HCT116 (cell line): ENCODE measurements around the gene CAPRIN1. TPM values are rescaled to one million over a fixed set of nuclear protein-coding genes. Genes with fewer than 3 reads are reported as not detected.

Source experiments
- ATAC-seq: fragments of 200-7000 bp; cut with Tn5 transposase; 2 replicates; pipeline ENCODE4 v1.9.1; 2020; ENCODE audit warnings: mild to moderate bottlenecking, moderate library complexity
- BruUV-seq: library from RNA; stranded (reverse); fragments of 400-500 nt; replicated peaks from 2 replicates; lab custom pipeline; 2021; lab: Mats Ljungman, UMichigan
- CTCF ChIA-PET: fragments of 300-600 bp; sonication (Branson Sonifier 250); formaldehyde crosslinking; loops from one replicate; lab custom pipeline; 2021; ENCODE audit warnings: antibody characterized with exemption; lab: Charles Lee
- POLR2A ChIA-PET: fragments of 300-600, 350-600 bp; sonication (Branson Sonifier 250); formaldehyde crosslinking; loops from one replicate; lab custom pipeline; 2021; ENCODE audit warnings: antibody characterized with exemption; lab: Charles Lee
- RAD21 ChIA-PET, 2 experiments: fragments of 300-600 bp; sonication (Branson Sonifier 250); formaldehyde crosslinking; loops; one replicate each; lab custom pipeline; 2023; ENCODE audit warnings: low total read pairs in 2 of 2; ENCODE audit not compliant: uncharacterized antibody in 2 of 2, unreplicated experiment in 2 of 2, low non-redundant PET in 1 of 2; lab: Charles Lee
- DNase-seq: peaks from one replicate; pipeline ENCODE4 v3.0.0-alpha.2; 2010; ENCODE audit warnings: low read depth, low spot score
- H2AFZ ChIP-seq: fragments of 200-600 bp; shearing (Covaris generic), sonication (generic); 2 replicates; pipeline ENCODE4 v1.6.1; 2017; ENCODE audit warnings: low read depth, mixed run types, mixed read lengths, antibody characterized with exemption, low read length; ENCODE audit not compliant: poor library complexity, severe bottlenecking
- H3K27ac ChIP-seq: 2 replicates; pipeline ENCODE4 v1.5.1; 2012; ENCODE audit warnings: low read depth, low read length
- H3K27me3 ChIP-seq: fragments of 200-600 bp; sonication (generic); 2 replicates; pipeline ENCODE4 v1.6.1; 2016; ENCODE audit warnings: mixed run types, low read length, mixed read lengths; ENCODE audit not compliant: insufficient read depth
- H3K36me3 ChIP-seq, 2 experiments: fragments of 200-500 bp in 1 of 2; fragments of 200-600 bp in 1 of 2; sonication (Bioruptor generic) in 1 of 2; sonication (generic) in 1 of 2; 2 replicates each; pipeline versions ENCODE4 v1.5.1 to v1.6.1; 2014 to 2016; ENCODE audit warnings: low read length in 2 of 2, inconsistent platforms in 1 of 2, mixed read lengths in 1 of 2, mixed run types in 1 of 2; ENCODE audit not compliant: insufficient read depth in 2 of 2, control insufficient read depth in 1 of 2
- H3K4me1 ChIP-seq, 2 experiments: fragments of 200-600 bp in 1 of 2; sonication (generic) in 1 of 2; 2 replicates each; pipeline versions ENCODE4 v1.5.1 to v1.6.1; 2012 to 2017; ENCODE audit warnings: low read length in 2 of 2, inconsistent platforms in 1 of 2, mild to moderate bottlenecking in 1 of 2, mixed read lengths in 1 of 2, mixed run types in 1 of 2, moderate library complexity in 1 of 2; ENCODE audit not compliant: insufficient read depth in 2 of 2, control insufficient read depth in 1 of 2
- H3K4me2 ChIP-seq: fragments of 200-600 bp; sonication (generic); 2 replicates; pipeline ENCODE4 v1.6.1; 2017; ENCODE audit warnings: mixed run types, low read length, mixed read lengths
- H3K4me3 ChIP-seq, 2 experiments: fragments of 200-600 bp in 1 of 2; sonication (generic) in 1 of 2; replicated peaks in 1 of 2; 2 replicates each; pipeline ENCODE4 v1.5.1; 2011 to 2016; ENCODE audit warnings: low read length in 2 of 2, control low read depth in 1 of 2, low read depth in 1 of 2, mild to moderate bottlenecking in 1 of 2, mixed read lengths in 1 of 2, mixed run types in 1 of 2
- H3K79me2 ChIP-seq: fragments of 200-600 bp; sonication (generic); 2 replicates; pipeline ENCODE4 v1.6.1; 2017; ENCODE audit warnings: mild to moderate bottlenecking, mixed run types, low read length, moderate library complexity, mixed read lengths; ENCODE audit not compliant: insufficient read depth
- H3K9ac ChIP-seq: fragments of 200-600 bp; sonication (generic); 2 replicates; pipeline ENCODE4 v1.6.1; 2016; ENCODE audit warnings: low read length, mixed read lengths
- H3K9me2 ChIP-seq: fragments of 200-600 bp; sonication (generic), shearing (Covaris generic); 2 replicates; pipeline ENCODE4 v1.6.1; 2017; ENCODE audit warnings: mixed run types, mild to moderate bottlenecking, moderate library complexity; ENCODE audit not compliant: insufficient read depth
- H3K9me3 ChIP-seq, 2 experiments: fragments of 200-500 bp in 1 of 2; fragments of 200-600 bp in 1 of 2; sonication (Bioruptor generic) in 1 of 2; sonication (generic) in 1 of 2; 2 replicates each; pipeline ENCODE4 v1.6.1; 2014 to 2017; ENCODE audit warnings: low read length in 2 of 2, mixed read lengths in 2 of 2, inconsistent platforms in 1 of 2, low read depth in 1 of 2, mild to moderate bottlenecking in 1 of 2, mixed run types in 1 of 2, moderate library complexity in 1 of 2; ENCODE audit not compliant: control insufficient read depth in 1 of 2, insufficient read depth in 1 of 2
- H4K20me1 ChIP-seq: fragments of 200-600 bp; sonication (generic), shearing (Covaris generic); 2 replicates; pipeline ENCODE4 v1.6.1; 2017; ENCODE audit warnings: mixed run types, mild to moderate bottlenecking, moderate library complexity; ENCODE audit not compliant: insufficient read depth
- FOSL1 ChIP-seq: IDR thresholded peaks from 2 replicates; pipeline ENCODE4 v1.6.1; 2012; ENCODE audit warnings: low read depth
- JUND ChIP-seq: IDR thresholded peaks from 2 replicates; pipeline ENCODE4 v1.6.1; 2012
- POLR2AphosphoS5 ChIP-seq: IDR thresholded peaks from 2 replicates; pipeline ENCODE4 v1.6.1; 2011; ENCODE audit warnings: mild to moderate bottlenecking, low read depth, low read length, moderate library complexity
- SP1 ChIP-seq: IDR thresholded peaks from 2 replicates; pipeline ENCODE4 v1.6.1; 2012; ENCODE audit warnings: low read depth
- TCF7L2 ChIP-seq: IDR thresholded peaks from 2 replicates; pipeline ENCODE4 v1.7.0; 2011; ENCODE audit warnings: borderline replicate concordance, inconsistent platforms; ENCODE audit not compliant: insufficient read depth, insufficient read length; ENCODE audit errors: extremely low read depth
- ZBTB33 ChIP-seq: IDR thresholded peaks from 2 replicates; pipeline ENCODE4 v1.6.1; 2011; ENCODE audit warnings: mild to moderate bottlenecking, low read length, moderate library complexity; ENCODE audit not compliant: insufficient replicate concordance; ENCODE audit errors: extremely low read depth
- intact Hi-C: fragments of 100-400 bp; cut with micrococcal nuclease; formaldehyde crosslinking; loops from 2 replicates; pipeline ENCODE4 v1.10.0; 2022
- total RNA-seq: library from RNA; stranded (reverse); gene quantifications from one replicate; pipeline ENCODE4 v1.2.1, GENCODE V29; 2021; ENCODE audit not compliant: unreplicated experiment

CAPRIN1 gene
- total RNA-seq, 1 experiment from 2014 or later: 285 TPM

- ATAC-seq (no peak), DNase-seq (no peak)
- POLR2A ChIA-PET: no interaction called here
- no TSS peak for BruUV-seq
- peaks cover 59 to 81% of the 10 kb centered on the region in 2 experiments for H3K36me3 ChIP-seq
- no peak overlapping the region for H2AFZ ChIP-seq
- no peak overlapping the region for H3K27ac ChIP-seq
- no peaks in the 10 kb centered on the region for H3K9me3 ChIP-seq
- intact Hi-C loops: no loop called here
- no peaks in the 10 kb centered on the region for H3K4me1 ChIP-seq
- no peaks in the 10 kb centered on the region for H3K27me3 ChIP-seq
- no peak overlapping the region for H3K4me2 ChIP-seq
- RAD21 ChIA-PET: no interaction called here
- H3K9me2 ChIP-seq: no peaks in the 10 kb centered on the region
- no peak overlapping the region for H3K9ac ChIP-seq
- H4K20me1 ChIP-seq: no peaks in the 10 kb centered on the region
- CTCF ChIA-PET: no interaction called here
- no peak for TF ChIP-seq TCF7L2
- TF ChIP-seq, all 23 proteins: peak for 0
- Histone ChIP-seq H3K4me3 (no peak overlapping the region), H3K79me2 (no peaks in the 10 kb centered on the region; the same call in 1 of the 2 replicates)
Observed at GRCh38 chr11:34135439-34135838, 83.9 kb downstream of the CAPRIN1 start.

- H3K9me2 ChIP-seq: no peaks in the 10 kb centered on the region
- H3K4me3 ChIP-seq: no peak overlapping the region
- ChIA-PET RAD21 (no interaction called here), POLR2A (no interaction called here), CTCF (no interaction called here)
- no peak overlapping the region for H2AFZ ChIP-seq
- no peaks in the 10 kb centered on the region for H4K20me1 ChIP-seq
- no TSS peak for BruUV-seq
- H3K4me2 ChIP-seq: no peak overlapping the region
- no peaks in the 10 kb centered on the region for H3K27me3 ChIP-seq
- intact Hi-C loops: no loop called here
- no peaks in the 10 kb centered on the region; the same call in 1 of the 2 replicates for H3K79me2 ChIP-seq
- no peak for ATAC-seq
- no peak overlapping the region for H3K9ac ChIP-seq
- H3K36me3 ChIP-seq: peaks cover 59 to 82% of the 10 kb centered on the region in 2 experiments
- no peak for TF ChIP-seq JUND
- TF ChIP-seq FOSL1: no peak
- TF ChIP-seq SP1: no peak
- TF ChIP-seq POLR2AphosphoS5: no peak
- TF ChIP-seq ZBTB33: no peak
- TF ChIP-seq, all 23 proteins: peak for 0
- no peak for DNase-seq
- Histone ChIP-seq H3K4me1 (no peaks in the 10 kb centered on the region), H3K9me3 (no peaks in the 10 kb centered on the region), H3K27ac (no peak overlapping the region)
Observed at GRCh38 chr11:34136420-34136819, 84.9 kb downstream of the CAPRIN1 start.
